Lung (tissue), 12 donors: ENCODE data around the gene PLCL1. TPM values are rescaled to one million over a fixed set of nuclear protein-coding genes. Genes with fewer than 3 reads are reported as not detected.

Source experiments
- ATAC-seq: fragments of 200-7000 bp; cut with Tn5 transposase; one replicate; pipeline ENCODE4 v1.9.1; 2020; ENCODE audit warnings: moderate number of reproducible peaks; ENCODE audit not compliant: insufficient read depth, low FRiP score
- DNase-seq, 3 donors: peaks; one replicate each; pipeline ENCODE4 v3.0.0-alpha.2; 2013 to 2017
- H3K27ac ChIP-seq, 2 donors: one replicate each; pipeline ENCODE4 v1.5.1; 2013; ENCODE audit warnings: mild to moderate bottlenecking in 2 of 2, moderate library complexity in 2 of 2, control low read depth in 1 of 2, inconsistent platforms in 1 of 2, low read depth in 1 of 2, low read length in 1 of 2
- H3K27me3 ChIP-seq, 3 donors: one replicate each; pipeline ENCODE4 v1.5.1; 2013; ENCODE audit warnings: low read length in 2 of 3; ENCODE audit not compliant: control insufficient read depth in 3 of 3, insufficient read depth in 3 of 3
- H3K36me3 ChIP-seq, 4 donors: one replicate each; pipeline ENCODE4 v1.5.1; 2013; ENCODE audit warnings: low read length in 4 of 4, mild to moderate bottlenecking in 1 of 4, moderate library complexity in 1 of 4; ENCODE audit not compliant: control insufficient read depth in 4 of 4, insufficient read depth in 4 of 4
- H3K4me1 ChIP-seq, 5 donors: one replicate each; pipeline ENCODE4 v1.5.1; 2013; ENCODE audit warnings: low read length in 5 of 5, mild to moderate bottlenecking in 2 of 5, moderate library complexity in 1 of 5; ENCODE audit not compliant: control insufficient read depth in 5 of 5, insufficient read depth in 5 of 5
- H3K4me3 ChIP-seq: one replicate; pipeline ENCODE4 v1.5.1; 2013; ENCODE audit warnings: mild to moderate bottlenecking, control low read depth, moderate library complexity
- H3K9ac ChIP-seq, 2 donors: one replicate each; pipeline ENCODE4 v1.5.1; 2013; ENCODE audit warnings: low read length in 2 of 2, control low read depth in 1 of 2; ENCODE audit not compliant: insufficient read depth in 1 of 2
- H3K9me3 ChIP-seq, 4 donors: one replicate each; pipeline ENCODE4 v1.5.1; 2013; ENCODE audit warnings: low read length in 3 of 4, mild to moderate bottlenecking in 1 of 4, moderate library complexity in 1 of 4; ENCODE audit not compliant: control insufficient read depth in 4 of 4, insufficient read depth in 3 of 4
- WGBS, 2 donors: extraction: QIAGEN DNeasy Blood & Tissue Kit; methylation state at CpG; one replicate each; pipeline ENCODE4 v1.1.7; 2013; 5-methylcytosine and 5-hydroxymethylcytosine counted together
- polyA plus RNA-seq, 2 donors: library from polyadenylated mRNA; stranded (reverse); fragments of 200-250 nt; gene quantifications; one replicate each; pipeline ENCODE4 v1.2.1, GENCODE V29; 2013
- total RNA-seq, 2 donors: library from RNA; depleted of rRNA in 1 of 2; stranded (reverse); fragments of >200 nt in 1 of 2; gene quantifications; one replicate each; pipeline ENCODE4 v1.2.1, GENCODE V29; 2014 to 2021
- TF ChIP-seq, protein P1 (sequence below): IDR thresholded peaks from 2 replicates; pipeline ENCODE4 v1.5.1; 2012; ENCODE audit warnings: mild to moderate bottlenecking; ENCODE audit errors: control extremely low read depth, extremely low read depth
- donor health status: control.
- donor health status: control.
- donor health status: Bipolar disorder and iron deficiency.
- donor health status: healthy.
- donor health status: DM: yes; HTN: yes; CAD: no.

PLCL1 gene
- total and polyA plus RNA-seq, 4 donors = 1.1 to 13.0 (median 2.9) TPM

GRCh38 chr2:197876524-197876923 lies 72.1 kb downstream of the PLCL1 start:
- 98 to 99% methylated on average over 1 of the region's 1 CpG for WGBS, 2 donors
- H3K27ac ChIP-seq = no peak overlapping the region
- DNase-seq = no peak

GRCh38 chr2:197877038-197877437 lies 72.6 kb downstream of the PLCL1 start:
- H3K36me3 ChIP-seq = no peaks in the 10 kb centered on the region
- TF ChIP-seq, protein P1, sequence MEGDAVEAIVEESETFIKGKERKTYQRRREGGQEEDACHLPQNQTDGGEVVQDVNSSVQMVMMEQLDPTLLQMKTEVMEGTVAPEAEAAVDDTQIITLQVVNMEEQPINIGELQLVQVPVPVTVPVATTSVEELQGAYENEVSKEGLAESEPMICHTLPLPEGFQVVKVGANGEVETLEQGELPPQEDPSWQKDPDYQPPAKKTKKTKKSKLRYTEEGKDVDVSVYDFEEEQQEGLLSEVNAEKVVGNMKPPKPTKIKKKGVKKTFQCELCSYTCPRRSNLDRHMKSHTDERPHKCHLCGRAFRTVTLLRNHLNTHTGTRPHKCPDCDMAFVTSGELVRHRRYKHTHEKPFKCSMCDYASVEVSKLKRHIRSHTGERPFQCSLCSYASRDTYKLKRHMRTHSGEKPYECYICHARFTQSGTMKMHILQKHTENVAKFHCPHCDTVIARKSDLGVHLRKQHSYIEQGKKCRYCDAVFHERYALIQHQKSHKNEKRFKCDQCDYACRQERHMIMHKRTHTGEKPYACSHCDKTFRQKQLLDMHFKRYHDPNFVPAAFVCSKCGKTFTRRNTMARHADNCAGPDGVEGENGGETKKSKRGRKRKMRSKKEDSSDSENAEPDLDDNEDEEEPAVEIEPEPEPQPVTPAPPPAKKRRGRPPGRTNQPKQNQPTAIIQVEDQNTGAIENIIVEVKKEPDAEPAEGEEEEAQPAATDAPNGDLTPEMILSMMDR = no peak
- H3K9me3 ChIP-seq = no peaks in the 10 kb centered on the region
- H3K9ac ChIP-seq = no peak overlapping the region
- DNase-seq = no peak
- 48 to 84% methylated on average over 1 of the region's 1 CpG for WGBS, 2 donors
- ATAC-seq = no peak
- no peaks in the 10 kb centered on the region for H3K27me3 ChIP-seq
- no peak overlapping the region for H3K4me3 ChIP-seq
- no peak overlapping the region for H3K27ac ChIP-seq
- peaks cover 0 to 21% (median 11%) of the 10 kb centered on the region in 5 donors for H3K4me1 ChIP-seq

More at GRCh38 chr2:197876524-197876923, 72.1 kb downstream of the PLCL1 start:
- Histone ChIP-seq H3K4me1 (peaks cover 0 to 24% (median 11%) of the 10 kb centered on the region in 5 donors), H3K36me3 (no peaks in the 10 kb centered on the region), H3K27me3 (no peaks in the 10 kb centered on the region), H3K9ac (no peak overlapping the region), H3K4me3 (no peak overlapping the region), H3K9me3 (no peaks in the 10 kb centered on the region)
- no peak for ATAC-seq
- TF ChIP-seq, protein P1 = no peak

DNA sequence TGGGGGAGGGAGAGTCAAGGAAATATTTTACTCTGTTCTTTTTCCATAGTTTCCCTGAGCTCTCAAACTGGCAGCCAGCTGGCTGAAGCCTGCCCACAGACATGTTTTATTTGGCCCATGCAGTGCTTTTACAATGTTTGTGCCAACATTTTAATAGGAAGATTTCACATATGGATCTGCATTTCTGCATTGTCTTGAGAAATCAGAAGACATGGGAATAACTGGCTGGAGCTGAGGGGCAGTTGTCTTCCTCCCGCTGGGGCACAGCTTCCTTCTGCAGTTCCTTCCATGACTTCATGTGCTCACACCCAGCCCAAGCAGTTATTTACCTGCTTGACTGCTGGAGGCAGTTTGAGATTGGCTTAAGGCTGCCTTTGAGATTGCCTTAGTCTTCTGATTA lies 74.4 kb downstream of the PLCL1 start:
- 82 to 84% methylated on average over 1 of the region's 1 CpG for WGBS, 2 donors
- TF ChIP-seq, protein P1 = no peak
- Histone ChIP-seq H3K9me3 (no peaks in the 10 kb centered on the region), H3K27ac (peak overlapping the region in 1 of 2 donors; percentile 36), H3K4me1 (peaks cover 0 to 15% (median 11%) of the 10 kb centered on the region in 5 donors), H3K9ac (no peak overlapping the region), H3K27me3 (no peaks in the 10 kb centered on the region), H3K36me3 (no peaks in the 10 kb centered on the region), H3K4me3 (no peak overlapping the region)
- DNase-seq (no peak), ATAC-seq (no peak)

DNA sequence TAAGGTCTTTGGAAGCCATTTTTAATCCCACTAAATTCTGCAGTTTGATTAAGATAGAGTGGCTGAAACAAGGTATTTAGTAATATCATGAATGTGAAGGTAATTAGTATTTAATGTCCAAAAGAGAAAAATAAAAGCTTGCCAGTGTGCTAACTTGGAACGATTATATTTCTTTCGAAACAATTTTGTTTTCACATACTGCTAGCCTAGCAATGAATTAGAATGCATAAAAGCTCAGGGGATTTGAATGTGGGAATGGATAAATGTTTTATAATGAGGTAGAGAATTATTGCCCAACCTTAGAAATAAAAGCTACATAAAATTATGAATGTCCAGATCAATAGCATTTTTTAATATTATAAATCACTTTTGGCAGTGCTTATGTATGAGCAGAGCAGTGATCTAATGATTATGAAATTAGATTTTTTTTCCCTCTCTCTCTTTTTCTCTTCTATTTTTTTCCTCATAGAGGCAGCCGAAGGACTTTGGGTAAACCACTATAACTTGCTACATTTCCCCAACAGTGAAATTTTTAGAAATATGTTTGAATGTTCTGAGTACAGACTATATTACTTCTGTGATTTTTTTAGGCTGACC lies 75.5 kb downstream of the PLCL1 start:
- Histone ChIP-seq H3K4me3 (no peak overlapping the region), H3K27me3 (no peaks in the 10 kb centered on the region), H3K36me3 (no peaks in the 10 kb centered on the region), H3K27ac (no peak overlapping the region), H3K9ac (no peak overlapping the region), H3K9me3 (no peaks in the 10 kb centered on the region), H3K4me1 (peaks cover 0 to 24% (median 11%) of the 10 kb centered on the region in 5 donors)
- ATAC-seq (no peak), DNase-seq (peak in 2 of 3 donors; percentile 53 to 68)
- 80 to 84% methylated on average over 3 of the region's 3 CpGs for WGBS, 2 donors
- TF ChIP-seq, protein P1 = no peak
